SK-N-SH treated with all-trans-retinoic acid at 6 μM for 48 hours (cell line): ENCODE measurements around the gene FAF2.

ENCODE experiments used
- ATAC-seq: fragments of 200-7000 bp; cut with Tn5 transposase; 3 replicates; pipeline ENCODE4 v1.9.1; 2020; ENCODE audit warnings: mild to moderate bottlenecking, moderate library complexity
- ARNTL ChIP-seq: fragments of 450-650 bp; formaldehyde crosslinking; IDR thresholded peaks from 2 replicates; pipeline ENCODE4 v1.5.0; 2020; ENCODE audit warnings: low read depth, mild to moderate bottlenecking, moderate library complexity, borderline replicate concordance
- BACH2 ChIP-seq: fragments of 250-450 bp; sonication (Bioruptor Pico); IDR thresholded peaks from 2 replicates; pipeline ENCODE4 v1.9.0; 2021; ENCODE audit warnings: mild to moderate bottlenecking, borderline replicate concordance
- CSDC2 ChIP-seq: fragments of 250-450 bp; sonication (Bioruptor Pico); IDR thresholded peaks from 2 replicates; pipeline ENCODE4 v1.5.0; 2020; ENCODE audit warnings: mild to moderate bottlenecking, moderate library complexity
- ESRRG ChIP-seq: fragments of 250-450 bp; sonication (Bioruptor Pico); IDR thresholded peaks from 2 replicates; pipeline ENCODE4 v1.6.1; 2021; ENCODE audit warnings: mild to moderate bottlenecking
- GLIS3 ChIP-seq: fragments of 250-450 bp; sonication (Bioruptor Pico); IDR thresholded peaks from 2 replicates; pipeline ENCODE4 v1.5.0; 2020; ENCODE audit warnings: mild to moderate bottlenecking, moderate library complexity
- OSR1 ChIP-seq: fragments of 250-450 bp; sonication (Bioruptor Pico); IDR thresholded peaks from 2 replicates; pipeline ENCODE4 v1.8.0; 2022; ENCODE audit warnings: moderate library complexity, mild to moderate bottlenecking, inconsistent platforms
- PPARA ChIP-seq: fragments of 250-450 bp; sonication (Bioruptor Pico); IDR thresholded peaks from 2 replicates; pipeline ENCODE4 v1.5.0; 2020; ENCODE audit warnings: mild to moderate bottlenecking, borderline replicate concordance
- RARB ChIP-seq: fragments of 250-450 bp; sonication (Bioruptor Pico); IDR thresholded peaks from 2 replicates; pipeline ENCODE4 v1.8.0; 2021; ENCODE audit warnings: mild to moderate bottlenecking, moderate library complexity
- ZFP30 ChIP-seq: fragments of 450-650 bp; formaldehyde crosslinking; IDR thresholded peaks from 2 replicates; pipeline ENCODE4 v1.5.0; 2022; ENCODE audit warnings: mild to moderate bottlenecking, moderate library complexity
- ZNF565 ChIP-seq: fragments of 450-650 bp; formaldehyde crosslinking; conservative IDR thresholded peaks from 2 replicates; pipeline ENCODE4 v1.5.0; 2020; ENCODE audit warnings: low read depth, mild to moderate bottlenecking, moderate library complexity
- ZNF70 ChIP-seq: fragments of 450-650 bp; formaldehyde crosslinking; IDR thresholded peaks from 2 replicates; pipeline ENCODE4 v1.5.0; 2020; ENCODE audit warnings: mild to moderate bottlenecking, moderate library complexity
- ZNF8 ChIP-seq: fragments of 450-650 bp; formaldehyde crosslinking; IDR thresholded peaks from 2 replicates; pipeline ENCODE4 v1.5.0; 2020; ENCODE audit warnings: mild to moderate bottlenecking, moderate library complexity
- TF ChIP-seq, protein P1 (sequence below): fragments of 250-450 bp; sonication (Bioruptor Pico); IDR thresholded peaks from 2 replicates; pipeline ENCODE4 v1.8.0; 2021; ENCODE audit warnings: low read depth, mild to moderate bottlenecking, moderate library complexity, borderline replicate concordance
- TF ChIP-seq, protein P2 (sequence below): fragments of 250-450 bp; sonication (Bioruptor Pico); IDR thresholded peaks from 2 replicates; pipeline ENCODE4 v1.8.0; 2020; ENCODE audit warnings: mild to moderate bottlenecking, moderate library complexity, borderline replicate concordance
- TF ChIP-seq, protein P3 (sequence below): fragments of 250-450 bp; sonication (Bioruptor Pico); IDR thresholded peaks from 2 replicates; pipeline ENCODE4 v1.5.1; 2020; ENCODE audit warnings: low read depth, mild to moderate bottlenecking, moderate library complexity
- TF ChIP-seq, protein P4 (sequence below): fragments of 250-450 bp; sonication (Bioruptor Pico); IDR thresholded peaks from 2 replicates; pipeline ENCODE4 v1.5.0; 2020; ENCODE audit warnings: mild to moderate bottlenecking, moderate library complexity
- TF ChIP-seq, protein P5 (sequence below): fragments of 250-450 bp; sonication (Bioruptor Pico); IDR thresholded peaks from 2 replicates; pipeline ENCODE4 v1.5.1; 2021; ENCODE audit warnings: mild to moderate bottlenecking, moderate library complexity

The FAF2 gene

DNA sequence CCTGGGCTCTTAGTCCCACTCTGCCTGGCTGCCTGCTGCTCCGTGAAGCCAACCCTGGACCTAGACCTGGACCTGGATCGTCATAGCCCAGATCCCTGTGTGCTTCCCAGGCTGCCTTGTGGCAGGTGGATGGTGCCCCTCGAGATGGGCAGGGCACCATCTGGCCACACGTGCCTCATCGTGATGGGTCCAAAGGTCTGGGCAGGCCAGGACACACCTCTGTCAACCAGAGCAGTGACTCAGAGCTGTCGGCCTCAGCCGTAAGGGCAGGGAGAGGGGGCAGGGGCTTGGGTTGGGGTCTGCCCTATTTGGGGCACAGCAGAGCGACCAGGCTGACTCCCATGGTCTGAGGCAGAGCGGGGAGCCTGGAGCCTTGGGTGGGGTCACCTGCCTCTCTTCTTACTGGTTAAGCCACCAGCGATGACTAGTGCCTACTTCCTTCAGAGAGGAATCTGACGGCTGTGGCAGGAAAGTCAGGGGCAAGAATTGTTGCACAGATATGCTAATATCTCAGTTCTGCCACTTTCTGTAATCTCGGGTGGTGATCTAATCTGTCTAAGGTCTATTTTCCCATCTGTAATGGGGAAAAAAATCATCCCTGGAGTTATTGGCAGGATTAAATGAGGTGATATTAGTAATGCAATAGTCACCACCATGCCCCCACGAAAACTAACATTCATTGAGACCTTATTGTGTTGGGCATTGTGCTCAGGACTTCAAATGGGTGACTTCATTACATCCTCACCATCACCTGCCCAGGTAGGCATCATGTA is 97.7 kb downstream of the FAF2 start:
- ATAC-seq = no peak
- TF ChIP-seq, protein P1, sequence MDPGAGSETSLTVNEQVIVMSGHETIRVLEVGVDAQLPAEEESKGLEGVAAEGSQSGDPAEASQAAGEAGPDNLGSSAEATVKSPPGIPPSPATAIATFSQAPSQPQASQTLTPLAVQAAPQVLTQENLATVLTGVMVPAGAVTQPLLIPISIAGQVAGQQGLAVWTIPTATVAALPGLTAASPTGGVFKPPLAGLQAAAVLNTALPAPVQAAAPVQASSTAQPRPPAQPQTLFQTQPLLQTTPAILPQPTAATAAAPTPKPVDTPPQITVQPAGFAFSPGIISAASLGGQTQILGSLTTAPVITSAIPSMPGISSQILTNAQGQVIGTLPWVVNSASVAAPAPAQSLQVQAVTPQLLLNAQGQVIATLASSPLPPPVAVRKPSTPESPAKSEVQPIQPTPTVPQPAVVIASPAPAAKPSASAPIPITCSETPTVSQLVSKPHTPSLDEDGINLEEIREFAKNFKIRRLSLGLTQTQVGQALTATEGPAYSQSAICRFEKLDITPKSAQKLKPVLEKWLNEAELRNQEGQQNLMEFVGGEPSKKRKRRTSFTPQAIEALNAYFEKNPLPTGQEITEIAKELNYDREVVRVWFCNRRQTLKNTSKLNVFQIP (CRISPR knock-in tag) = no peak
- no peak for TF ChIP-seq BACH2 (CRISPR knock-in tag)
- no peak for TF ChIP-seq ZNF70
- TF ChIP-seq GLIS3 (CRISPR knock-in tag) = no peak
- TF ChIP-seq, protein P2, sequence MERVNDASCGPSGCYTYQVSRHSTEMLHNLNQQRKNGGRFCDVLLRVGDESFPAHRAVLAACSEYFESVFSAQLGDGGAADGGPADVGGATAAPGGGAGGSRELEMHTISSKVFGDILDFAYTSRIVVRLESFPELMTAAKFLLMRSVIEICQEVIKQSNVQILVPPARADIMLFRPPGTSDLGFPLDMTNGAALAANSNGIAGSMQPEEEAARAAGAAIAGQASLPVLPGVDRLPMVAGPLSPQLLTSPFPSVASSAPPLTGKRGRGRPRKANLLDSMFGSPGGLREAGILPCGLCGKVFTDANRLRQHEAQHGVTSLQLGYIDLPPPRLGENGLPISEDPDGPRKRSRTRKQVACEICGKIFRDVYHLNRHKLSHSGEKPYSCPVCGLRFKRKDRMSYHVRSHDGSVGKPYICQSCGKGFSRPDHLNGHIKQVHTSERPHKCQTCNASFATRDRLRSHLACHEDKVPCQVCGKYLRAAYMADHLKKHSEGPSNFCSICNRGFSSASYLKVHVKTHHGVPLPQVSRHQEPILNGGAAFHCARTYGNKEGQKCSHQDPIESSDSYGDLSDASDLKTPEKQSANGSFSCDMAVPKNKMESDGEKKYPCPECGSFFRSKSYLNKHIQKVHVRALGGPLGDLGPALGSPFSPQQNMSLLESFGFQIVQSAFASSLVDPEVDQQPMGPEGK (CRISPR knock-in tag) = no peak
- no peak for TF ChIP-seq CSDC2 (CRISPR knock-in tag)
- TF ChIP-seq RARB (CRISPR knock-in tag) = no peak
- TF ChIP-seq, protein P3, sequence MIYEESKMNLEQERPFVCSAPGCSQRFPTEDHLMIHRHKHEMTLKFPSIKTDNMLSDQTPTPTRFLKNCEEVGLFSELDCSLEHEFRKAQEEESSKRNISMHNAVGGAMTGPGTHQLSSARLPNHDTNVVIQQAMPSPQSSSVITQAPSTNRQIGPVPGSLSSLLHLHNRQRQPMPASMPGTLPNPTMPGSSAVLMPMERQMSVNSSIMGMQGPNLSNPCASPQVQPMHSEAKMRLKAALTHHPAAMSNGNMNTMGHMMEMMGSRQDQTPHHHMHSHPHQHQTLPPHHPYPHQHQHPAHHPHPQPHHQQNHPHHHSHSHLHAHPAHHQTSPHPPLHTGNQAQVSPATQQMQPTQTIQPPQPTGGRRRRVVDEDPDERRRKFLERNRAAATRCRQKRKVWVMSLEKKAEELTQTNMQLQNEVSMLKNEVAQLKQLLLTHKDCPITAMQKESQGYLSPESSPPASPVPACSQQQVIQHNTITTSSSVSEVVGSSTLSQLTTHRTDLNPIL = no peak
- no peak for TF ChIP-seq OSR1 (CRISPR knock-in tag)
- no peak for TF ChIP-seq ZNF8 (CRISPR knock-in tag)
- TF ChIP-seq, protein P4, sequence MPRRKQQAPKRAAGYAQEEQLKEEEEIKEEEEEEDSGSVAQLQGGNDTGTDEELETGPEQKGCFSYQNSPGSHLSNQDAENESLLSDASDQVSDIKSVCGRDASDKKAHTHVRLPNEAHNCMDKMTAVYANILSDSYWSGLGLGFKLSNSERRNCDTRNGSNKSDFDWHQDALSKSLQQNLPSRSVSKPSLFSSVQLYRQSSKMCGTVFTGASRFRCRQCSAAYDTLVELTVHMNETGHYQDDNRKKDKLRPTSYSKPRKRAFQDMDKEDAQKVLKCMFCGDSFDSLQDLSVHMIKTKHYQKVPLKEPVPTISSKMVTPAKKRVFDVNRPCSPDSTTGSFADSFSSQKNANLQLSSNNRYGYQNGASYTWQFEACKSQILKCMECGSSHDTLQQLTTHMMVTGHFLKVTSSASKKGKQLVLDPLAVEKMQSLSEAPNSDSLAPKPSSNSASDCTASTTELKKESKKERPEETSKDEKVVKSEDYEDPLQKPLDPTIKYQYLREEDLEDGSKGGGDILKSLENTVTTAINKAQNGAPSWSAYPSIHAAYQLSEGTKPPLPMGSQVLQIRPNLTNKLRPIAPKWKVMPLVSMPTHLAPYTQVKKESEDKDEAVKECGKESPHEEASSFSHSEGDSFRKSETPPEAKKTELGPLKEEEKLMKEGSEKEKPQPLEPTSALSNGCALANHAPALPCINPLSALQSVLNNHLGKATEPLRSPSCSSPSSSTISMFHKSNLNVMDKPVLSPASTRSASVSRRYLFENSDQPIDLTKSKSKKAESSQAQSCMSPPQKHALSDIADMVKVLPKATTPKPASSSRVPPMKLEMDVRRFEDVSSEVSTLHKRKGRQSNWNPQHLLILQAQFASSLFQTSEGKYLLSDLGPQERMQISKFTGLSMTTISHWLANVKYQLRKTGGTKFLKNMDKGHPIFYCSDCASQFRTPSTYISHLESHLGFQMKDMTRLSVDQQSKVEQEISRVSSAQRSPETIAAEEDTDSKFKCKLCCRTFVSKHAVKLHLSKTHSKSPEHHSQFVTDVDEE = no peak
- TF ChIP-seq, all 23 proteins: peak for 0

DNA sequence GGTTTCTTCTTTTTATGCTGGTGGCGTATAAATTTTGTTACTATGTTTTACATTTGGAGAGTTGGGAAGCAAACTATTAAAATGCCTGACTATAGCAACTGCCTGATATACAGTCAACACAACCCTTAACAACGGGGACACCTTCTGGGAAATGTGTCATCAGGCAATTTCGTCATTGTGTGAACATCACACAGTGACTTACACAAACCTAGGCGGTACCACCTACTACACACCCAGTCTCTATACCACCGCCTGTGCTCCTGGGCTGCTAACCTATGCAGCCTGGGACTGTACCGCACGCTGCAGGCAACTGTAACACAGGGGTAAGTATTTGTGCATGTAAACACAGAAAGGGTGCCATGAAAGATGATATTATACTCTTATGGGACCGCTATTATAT is 99.6 kb downstream of the FAF2 start:
- TF ChIP-seq ZNF565 (CRISPR knock-in tag) (no peak), ZFP30 (no peak), ESRRG (no peak), CSDC2 (CRISPR knock-in tag) (no peak), ARNTL (no peak), PPARA (CRISPR knock-in tag) (no peak)
- TF ChIP-seq, protein P5, sequence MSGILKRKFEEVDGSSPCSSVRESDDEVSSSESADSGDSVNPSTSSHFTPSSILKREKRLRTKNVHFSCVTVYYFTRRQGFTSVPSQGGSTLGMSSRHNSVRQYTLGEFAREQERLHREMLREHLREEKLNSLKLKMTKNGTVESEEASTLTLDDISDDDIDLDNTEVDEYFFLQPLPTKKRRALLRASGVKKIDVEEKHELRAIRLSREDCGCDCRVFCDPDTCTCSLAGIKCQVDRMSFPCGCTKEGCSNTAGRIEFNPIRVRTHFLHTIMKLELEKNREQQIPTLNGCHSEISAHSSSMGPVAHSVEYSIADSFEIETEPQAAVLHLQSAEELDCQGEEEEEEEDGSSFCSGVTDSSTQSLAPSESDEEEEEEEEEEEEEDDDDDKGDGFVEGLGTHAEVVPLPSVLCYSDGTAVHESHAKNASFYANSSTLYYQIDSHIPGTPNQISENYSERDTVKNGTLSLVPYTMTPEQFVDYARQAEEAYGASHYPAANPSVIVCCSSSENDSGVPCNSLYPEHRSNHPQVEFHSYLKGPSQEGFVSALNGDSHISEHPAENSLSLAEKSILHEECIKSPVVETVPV = no peak
- TF ChIP-seq, protein P1 (CRISPR knock-in tag) = no peak
- TF ChIP-seq, protein P2 (CRISPR knock-in tag) = no peak

More for the DNA sequence above, 99.6 kb downstream of the FAF2 start:
- ATAC-seq = no peak
